GM12878 (cell line): ENCODE data around the gene ZBTB5.

Experiments used
- ATF7 ChIP-seq: fragments of 450-650 bp; IDR thresholded peaks from 2 replicates; pipeline ENCODE4 v1.6.1; 2016; ENCODE audit warnings: low read depth, mild to moderate bottlenecking
- CTCF ChIP-seq, 3 experiments: IDR thresholded peaks in 2 of 3; conservative IDR thresholded peaks in 1 of 3; 2 replicates each; pipeline ENCODE4 v1.5.1; 2011; ENCODE audit warnings: low read depth in 3 of 3, low read length in 3 of 3, mild to moderate bottlenecking in 3 of 3, control low read depth in 2 of 3, moderate library complexity in 2 of 3, inconsistent platforms in 1 of 3, mixed read lengths in 1 of 3; ENCODE audit not compliant: control insufficient read depth in 2 of 3, insufficient read depth in 1 of 3; ENCODE audit errors: extremely low read depth in 1 of 3
- HDAC2 ChIP-seq: fragments of 200-600 bp; sonication (generic); IDR thresholded peaks from 2 replicates; pipeline ENCODE4 v1.6.1; 2017
- POLR2A ChIP-seq: IDR thresholded peaks from 2 replicates; pipeline ENCODE4 v1.6.1; 2011; ENCODE audit warnings: low read depth, mild to moderate bottlenecking, low read length
- POLR2AphosphoS2 ChIP-seq: IDR thresholded peaks from 2 replicates; pipeline ENCODE4 v1.6.1; 2011; ENCODE audit warnings: low read depth, mild to moderate bottlenecking, low read length, improper control_type of control experiment, moderate library complexity
- POLR2AphosphoS5 ChIP-seq: IDR thresholded peaks from 2 replicates; pipeline ENCODE4 v1.6.1; 2011; ENCODE audit warnings: mild to moderate bottlenecking, low read length, inconsistent platforms
- RELA ChIP-seq: fragments of 450-650 bp; IDR thresholded peaks from 2 replicates; pipeline ENCODE4 v1.8.0; 2014; ENCODE audit warnings: borderline replicate concordance; ENCODE audit not compliant: partially characterized antibody
- SRF ChIP-seq, 2 experiments: IDR thresholded peaks; 2 replicates each; pipeline ENCODE4 v1.6.1; 2011; ENCODE audit warnings: low read depth in 2 of 2, low read length in 2 of 2, mild to moderate bottlenecking in 1 of 2, moderate library complexity in 1 of 2
- YY1 ChIP-seq: IDR thresholded peaks from 2 replicates; pipeline ENCODE4 v1.6.1; 2011; ENCODE audit warnings: low read depth, mild to moderate bottlenecking, low read length
- ZNF384 ChIP-seq: IDR thresholded peaks from 2 replicates; pipeline ENCODE4 v1.6.1; 2012; ENCODE audit warnings: low read depth, mild to moderate bottlenecking, low read length, improper control_type of control experiment, borderline replicate concordance

GRCh38 chr9:37390759-37391158 is 74.5 kb downstream of the ZBTB5 start:
- TF ChIP-seq ZNF384 (no peak), POLR2AphosphoS2 (no peak), CTCF (IDR thresholded peaks at IDR 0.05 in 2 of 3, conservative IDR thresholded peaks at IDR 0.05 in 1 of 3; ENCODE audit: control insufficient read depth in 2 of 3, extremely low read depth in 1 of 3, insufficient read depth in 1 of 3, low read depth in 3 of 3, low read length in 3 of 3) (peak; percentile 76 to 90 (median 77)), RELA (no peak), YY1 (peak; percentile 71; the same call in 1 of the 2 replicates), POLR2AphosphoS5 (no peak), ATF7 (peak; percentile 87), POLR2A (no peak), SRF (IDR thresholded peaks at IDR 0.05; ENCODE audit: low read depth in 2 of 2, low read length in 2 of 2) (0 out of 4 replicates have a peak, but pooled peaks of 1 of the 2 experiments have one; percentile 49), HDAC2 (no peak)
